A673 (cell line): ENCODE data around the gene CHODL. TPM values are rescaled to one million over a fixed set of nuclear protein-coding genes. Genes with fewer than 3 reads are reported as not detected.

ENCODE experiments used
- BruUV-seq: library from RNA; stranded (reverse); fragments of 400-500 nt; replicated peaks from 2 replicates; lab custom pipeline; 2021; lab: Mats Ljungman, UMichigan
- CTCF ChIA-PET: fragments of 300-600 bp; sonication (Branson Sonifier 250); formaldehyde crosslinking; loops from one replicate; lab custom pipeline; 2022; ENCODE audit warnings: antibody characterized with exemption; lab: Charles Lee
- POLR2A ChIA-PET: fragments of 300-600 bp; sonication (Branson Sonifier 250); formaldehyde crosslinking; loops from one replicate; lab custom pipeline; 2022; ENCODE audit warnings: antibody characterized with exemption; ENCODE audit not compliant: low non-redundant PET; lab: Charles Lee
- DNase-seq: peaks from one replicate; pipeline ENCODE4 v3.0.0-alpha.2; 2015; ENCODE audit warnings: low spot score
- H3K27ac ChIP-seq: fragments of 200-600 bp; sonication (generic); 2 replicates; pipeline ENCODE4 v1.5.1; 2016; ENCODE audit warnings: mixed run types, low read depth, mild to moderate bottlenecking, mixed read lengths, antibody characterized with exemption, low read length; ENCODE audit not compliant: poor library complexity, severe bottlenecking
- H3K27me3 ChIP-seq: fragments of 200-600 bp; sonication (generic); replicated peaks from 2 replicates; pipeline ENCODE4 v1.6.1; 2017; ENCODE audit warnings: mixed run types, low read depth, mild to moderate bottlenecking, mixed read lengths, antibody characterized with exemption, low read length; ENCODE audit not compliant: insufficient read depth, poor library complexity
- H3K36me3 ChIP-seq: fragments of 200-600 bp; sonication (generic); 2 replicates; pipeline ENCODE4 v1.6.1; 2016; ENCODE audit warnings: mixed run types, mild to moderate bottlenecking, mixed read lengths, antibody characterized with exemption, low read length; ENCODE audit not compliant: insufficient read depth, poor library complexity, severe bottlenecking
- H3K4me1 ChIP-seq: fragments of 200-600 bp; sonication (generic); 2 replicates; pipeline ENCODE4 v1.6.1; 2017; ENCODE audit warnings: mixed run types, mild to moderate bottlenecking, mixed read lengths, antibody characterized with exemption, low read length; ENCODE audit not compliant: insufficient read depth, poor library complexity, severe bottlenecking
- H3K4me3 ChIP-seq: fragments of 200-600 bp; sonication (generic); 2 replicates; pipeline ENCODE4 v1.5.1; 2016; ENCODE audit warnings: low read depth, mixed run types, mild to moderate bottlenecking, mixed read lengths, low read length; ENCODE audit not compliant: poor library complexity, severe bottlenecking
- H3K9me3 ChIP-seq: fragments of 200-600 bp; sonication (generic); 2 replicates; pipeline ENCODE4 v1.6.1; 2016; ENCODE audit warnings: mixed run types, low read depth, mild to moderate bottlenecking, mixed read lengths, antibody characterized with exemption, low read length; ENCODE audit not compliant: poor library complexity, severe bottlenecking
- EZH2 ChIP-seq: fragments of 200-600 bp; sonication (generic); IDR thresholded peaks from 2 replicates; pipeline ENCODE4 v1.6.1; 2017; ENCODE audit warnings: borderline replicate concordance, low read depth, mild to moderate bottlenecking, mixed read lengths, antibody characterized with exemption, low read length; ENCODE audit not compliant: poor library complexity, severe bottlenecking
- intact Hi-C: fragments of 100-400 bp; cut with micrococcal nuclease; formaldehyde crosslinking; loops from one replicate; pipeline ENCODE4 v1.10.0; 2022; ENCODE audit not compliant: unreplicated experiment
- total RNA-seq: library from RNA; stranded (reverse); gene quantifications from 2 replicates; pipeline ENCODE4 v1.2.3, GENCODE V29; 2021
- TF ChIP-seq, protein P1 (sequence below): fragments of 300-800, 200-600 bp; sonication (generic); conservative IDR thresholded peaks from 2 replicates; pipeline ENCODE4 v1.5.1; 2017; ENCODE audit warnings: low read depth, mild to moderate bottlenecking, antibody characterized with exemption, low read length, moderate library complexity, mixed read lengths

Gene CHODL
- total RNA-seq, 1 experiment from 2014 or later, result 0.19 TPM

DNA sequence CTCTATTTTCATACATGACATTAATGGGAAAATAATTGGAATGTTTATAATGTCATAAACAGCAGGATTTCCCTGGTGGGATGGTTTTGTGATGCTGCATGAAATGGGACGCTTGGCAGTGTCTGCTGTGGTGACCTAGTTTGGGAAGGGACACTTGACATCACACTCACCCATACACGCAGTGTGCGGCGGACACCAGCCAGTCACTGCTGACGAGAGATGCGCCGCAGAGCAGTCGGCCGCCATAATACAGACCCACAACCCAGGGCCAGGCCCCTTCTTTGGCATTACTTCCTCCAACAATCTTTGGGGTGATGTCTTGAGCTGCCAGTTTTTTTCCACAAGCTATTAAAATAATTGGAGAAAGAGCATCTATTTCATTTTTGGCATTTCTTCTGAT, 49.5 kb downstream of the CHODL start:
- H3K4me1 ChIP-seq, result no peaks in the 10 kb centered on the region
- no peaks in the 10 kb centered on the region for H3K36me3 ChIP-seq
- ChIA-PET POLR2A (no interaction called here), CTCF (no interaction called here)
- no peaks in the 10 kb centered on the region for H3K9me3 ChIP-seq
- TF ChIP-seq, protein P1, sequence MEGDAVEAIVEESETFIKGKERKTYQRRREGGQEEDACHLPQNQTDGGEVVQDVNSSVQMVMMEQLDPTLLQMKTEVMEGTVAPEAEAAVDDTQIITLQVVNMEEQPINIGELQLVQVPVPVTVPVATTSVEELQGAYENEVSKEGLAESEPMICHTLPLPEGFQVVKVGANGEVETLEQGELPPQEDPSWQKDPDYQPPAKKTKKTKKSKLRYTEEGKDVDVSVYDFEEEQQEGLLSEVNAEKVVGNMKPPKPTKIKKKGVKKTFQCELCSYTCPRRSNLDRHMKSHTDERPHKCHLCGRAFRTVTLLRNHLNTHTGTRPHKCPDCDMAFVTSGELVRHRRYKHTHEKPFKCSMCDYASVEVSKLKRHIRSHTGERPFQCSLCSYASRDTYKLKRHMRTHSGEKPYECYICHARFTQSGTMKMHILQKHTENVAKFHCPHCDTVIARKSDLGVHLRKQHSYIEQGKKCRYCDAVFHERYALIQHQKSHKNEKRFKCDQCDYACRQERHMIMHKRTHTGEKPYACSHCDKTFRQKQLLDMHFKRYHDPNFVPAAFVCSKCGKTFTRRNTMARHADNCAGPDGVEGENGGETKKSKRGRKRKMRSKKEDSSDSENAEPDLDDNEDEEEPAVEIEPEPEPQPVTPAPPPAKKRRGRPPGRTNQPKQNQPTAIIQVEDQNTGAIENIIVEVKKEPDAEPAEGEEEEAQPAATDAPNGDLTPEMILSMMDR, result no peak
- no peak for TF ChIP-seq EZH2
- no peaks in the 10 kb centered on the region for H3K27me3 ChIP-seq
- DNase-seq, result no peak
- no TSS peak for BruUV-seq
- H3K27ac ChIP-seq, result no peak overlapping the region
- no peak overlapping the region for H3K4me3 ChIP-seq
- intact Hi-C loops, result loop anchor here (10.0 kb wide), 1 partner anchor 661 kb away; no protein-coding TSS in a partner anchor

DNA sequence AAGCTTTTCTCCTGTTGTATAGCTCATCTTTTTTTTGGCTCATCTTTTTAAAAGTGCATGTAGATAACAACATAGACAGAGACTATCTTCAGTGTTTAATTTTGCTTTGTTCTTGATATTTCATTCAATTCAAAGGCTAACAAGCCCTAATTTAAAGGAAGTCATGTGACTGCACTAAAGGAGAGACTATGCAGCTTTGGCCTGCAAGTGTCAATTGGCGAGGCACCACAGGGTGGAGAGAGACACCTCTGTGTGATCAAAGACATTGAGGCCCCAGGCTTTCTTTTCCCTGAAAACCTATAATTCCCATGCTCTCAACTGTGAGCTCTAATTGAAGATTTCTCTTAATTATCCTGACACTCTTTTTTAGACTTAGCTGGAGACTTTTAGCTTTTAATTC, 53.6 kb downstream of the CHODL start:
- Histone ChIP-seq H3K4me3 (no peak overlapping the region), H3K27me3 (no peaks in the 10 kb centered on the region), H3K27ac (no peak overlapping the region), H3K4me1 (no peaks in the 10 kb centered on the region), H3K36me3 (no peaks in the 10 kb centered on the region), H3K9me3 (no peaks in the 10 kb centered on the region)
- TF ChIP-seq, protein P1, result no peak
- no peak for TF ChIP-seq EZH2
- CTCF ChIA-PET, result no interaction called here
- peak; percentile 3 for DNase-seq
- BruUV-seq, result no TSS peak
- POLR2A ChIA-PET, result no interaction called here
- intact Hi-C loops, result loop anchor here (10.0 kb wide), 1 partner anchor 657 kb away; no protein-coding TSS in a partner anchor

Other genes with a start within 250 kb of the CHODL start
- gene TMPRSS15, start 159.0 kb downstream of the CHODL start, total RNA-seq, result not detected in 2 replicates